Natural killer cell (primary cell): ENCODE results near the gene INPP4B. TPM values are rescaled to one million over a fixed set of nuclear protein-coding genes. Genes with fewer than 3 reads are reported as not detected.

Source experiments
- ATAC-seq, 3 donors: fragments of 150-1000 bp in 2 of 3; fragments of 200-7000 bp in 1 of 3; cut with Tn5 transposase; 1 replicate in 1 of 3; 2 replicates in 2 of 3; pipeline ENCODE4 v1.10.0; 2021; ENCODE audit warnings: mild to moderate bottlenecking in 2 of 3, moderate library complexity in 2 of 3
- DNase-seq, 2 donors: peaks; one replicate each; pipeline versions ENCODE4 v3.0.0 to v3.0.0-alpha.2; 2013 to 2021; ENCODE audit warnings: mixed read lengths in 1 of 2
- H3K27ac ChIP-seq: one replicate; pipeline ENCODE4 v1.5.1; 2013; ENCODE audit warnings: mild to moderate bottlenecking, low read length
- H3K27me3 ChIP-seq: one replicate; pipeline ENCODE4 v1.6.1; 2013; ENCODE audit warnings: low read length; ENCODE audit not compliant: control insufficient read depth, insufficient read depth
- H3K36me3 ChIP-seq: one replicate; pipeline ENCODE4 v1.6.1; 2013; ENCODE audit warnings: low read length; ENCODE audit not compliant: control insufficient read depth, insufficient read depth
- H3K4me1 ChIP-seq: one replicate; pipeline ENCODE4 v1.6.1; 2013; ENCODE audit warnings: low read length; ENCODE audit not compliant: control insufficient read depth, insufficient read depth
- H3K4me3 ChIP-seq: one replicate; pipeline ENCODE4 v1.5.1; 2013; ENCODE audit warnings: low read length
- H3K9me3 ChIP-seq: one replicate; pipeline ENCODE4 v1.6.1; 2013; ENCODE audit warnings: low read length; ENCODE audit not compliant: control insufficient read depth, insufficient read depth
- H3K27ac Mint-ChIP-seq, 2 donors: one replicate each; pipeline ENCODE4 v1.8.0; 2022; ENCODE audit warnings: mild to moderate bottlenecking in 2 of 2, mixed read lengths in 2 of 2, moderate library complexity in 1 of 2
- H3K27me3 Mint-ChIP-seq, 2 donors: one replicate each; pipeline ENCODE4 v1.8.0; 2022; ENCODE audit warnings: low read depth in 2 of 2, mixed read lengths in 2 of 2
- H3K36me3 Mint-ChIP-seq: one replicate; pipeline ENCODE4 v1.8.0; 2022; ENCODE audit warnings: mixed read lengths
- H3K4me1 Mint-ChIP-seq, 2 donors: one replicate each; pipeline ENCODE4 v1.8.0; 2022; ENCODE audit warnings: mixed read lengths in 2 of 2
- H3K4me3 Mint-ChIP-seq: one replicate; pipeline ENCODE4 v1.8.0; 2022; ENCODE audit warnings: mild to moderate bottlenecking, moderate library complexity, mixed read lengths
- H3K9me3 Mint-ChIP-seq, 2 donors: one replicate each; pipeline ENCODE4 v1.8.0; 2022; ENCODE audit warnings: mixed read lengths in 2 of 2
- CTCF ChIP-seq: fragments of 200-600 bp; IDR thresholded peaks from one replicate; pipeline ENCODE4 v1.8.0; 2022; ENCODE audit warnings: antibody characterized with exemption
- WGBS: methylation state at CpG from one replicate; pipeline ENCODE4 v1.1.7; 2013; ENCODE audit warnings: missing lambda C conversion rate; ENCODE audit not compliant: insufficient coverage; 5-methylcytosine and 5-hydroxymethylcytosine counted together
- intact Hi-C: fragments of 100-400 bp; cut with micrococcal nuclease; formaldehyde crosslinking; loops from one replicate; pipeline ENCODE4 v1.14.2; 2022
- total RNA-seq, 4 donors: library from RNA; stranded (reverse); fragments of 120-200 nt in 1 of 4; gene quantifications; one replicate each; pipeline versions ENCODE4 v1.2.3 to v1.2.4, GENCODE V29; 2013 to 2022

INPP4B gene
- total RNA-seq, 3 donors from 2014 or later (not counting 1 experiment from before 2014, with no cell fraction given): 2.4 to 6.2 (median 4.5) TPM

GRCh38 chr4:142110136-142110535 lies 736.0 kb downstream of the INPP4B start:
- no peaks in the 10 kb centered on the region for H3K36me3 ChIP-seq
- H3K9me3 ChIP-seq: no peaks in the 10 kb centered on the region
- no peak for ATAC-seq
- H3K4me3 Mint-ChIP-seq: no peak overlapping the region
- H3K9me3 Mint-ChIP-seq: peaks cover 2 to 6% of the 10 kb centered on the region in 2 donors
- no peak overlapping the region for H3K27ac ChIP-seq
- no peak overlapping the region for H3K4me3 ChIP-seq
- no peak for TF ChIP-seq CTCF
- H3K27me3 ChIP-seq: no peaks in the 10 kb centered on the region
- no peak overlapping the region for H3K27ac Mint-ChIP-seq
- no peaks in the 10 kb centered on the region for H3K27me3 Mint-ChIP-seq
- intact Hi-C loops: no loop called here
- H3K4me1 Mint-ChIP-seq: no peaks in the 10 kb centered on the region
- H3K36me3 Mint-ChIP-seq: no peaks in the 10 kb centered on the region
- no peak for DNase-seq
- H3K4me1 ChIP-seq: no peaks in the 10 kb centered on the region

- ATAC-seq: no peak
- no peak overlapping the region for H3K4me3 Mint-ChIP-seq
Measured at GRCh38 chr4:142104041-142104440, 742.1 kb downstream of the INPP4B start.

GRCh38 chr4:142101401-142101800 lies 744.7 kb downstream of the INPP4B start:
- Histone ChIP-seq H3K9me3 (no peaks in the 10 kb centered on the region), H3K4me1 (no peaks in the 10 kb centered on the region), H3K27me3 (no peaks in the 10 kb centered on the region), H3K27ac (no peak overlapping the region), H3K4me3 (no peak overlapping the region), H3K36me3 (no peaks in the 10 kb centered on the region)
- 100% methylated on average over 1 of the region's 1 CpG for WGBS
- intact Hi-C loops: no loop called here
- Mint-ChIP-seq H3K4me1 (no peaks in the 10 kb centered on the region), H3K27me3 (no peaks in the 10 kb centered on the region), H3K36me3 (no peaks in the 10 kb centered on the region), H3K4me3 (no peak overlapping the region), H3K9me3 (peaks cover 8 to 10% of the 10 kb centered on the region in 2 donors), H3K27ac (no peak overlapping the region)
- no peak for TF ChIP-seq CTCF
- no peak for DNase-seq
- ATAC-seq: no peak

More at GRCh38 chr4:142104041-142104440, 742.1 kb downstream of the INPP4B start:
- no peak for TF ChIP-seq CTCF
- Mint-ChIP-seq H3K9me3 (peaks cover 0 to 4% of the 10 kb centered on the region in 2 donors), H3K27me3 (no peaks in the 10 kb centered on the region), H3K27ac (no peak overlapping the region), H3K36me3 (no peaks in the 10 kb centered on the region), H3K4me1 (no peaks in the 10 kb centered on the region)
- H3K4me3 ChIP-seq: no peak overlapping the region
- no peak for DNase-seq
- no CpG with 5 or more reads among the region's 4 CpGs for WGBS
- no peak overlapping the region for H3K27ac ChIP-seq
- intact Hi-C loops: no loop called here
- no peaks in the 10 kb centered on the region for H3K36me3 ChIP-seq
- no peaks in the 10 kb centered on the region for H3K4me1 ChIP-seq
- H3K9me3 ChIP-seq: no peaks in the 10 kb centered on the region
- no peaks in the 10 kb centered on the region for H3K27me3 ChIP-seq

GRCh38 chr4:142100941-142101340 lies 745.2 kb downstream of the INPP4B start:
- peaks cover 8 to 10% of the 10 kb centered on the region in 2 donors for H3K9me3 Mint-ChIP-seq
- no peaks in the 10 kb centered on the region for H3K36me3 Mint-ChIP-seq
- H3K27me3 Mint-ChIP-seq: no peaks in the 10 kb centered on the region
- no peak overlapping the region for H3K27ac Mint-ChIP-seq
- no peak for ATAC-seq
- no peaks in the 10 kb centered on the region for H3K4me1 Mint-ChIP-seq
- H3K36me3 ChIP-seq: no peaks in the 10 kb centered on the region
- no peaks in the 10 kb centered on the region for H3K4me1 ChIP-seq
- no peak overlapping the region for H3K27ac ChIP-seq
- no peak overlapping the region for H3K4me3 Mint-ChIP-seq
- H3K27me3 ChIP-seq: no peaks in the 10 kb centered on the region
- no peak for DNase-seq
- no peaks in the 10 kb centered on the region for H3K9me3 ChIP-seq
- TF ChIP-seq CTCF: no peak
- intact Hi-C loops: no loop called here
- no peak overlapping the region for H3K4me3 ChIP-seq
